GM12872 (cell line): ENCODE data around the gene MAN1B1.

ENCODE experiments used
- TF ChIP-seq, protein P1 (sequence below): IDR thresholded peaks from 3 replicates; pipeline ENCODE4 v1.5.1; 2011; ENCODE audit warnings: low read depth, mild to moderate bottlenecking, low read length, moderate library complexity; ENCODE audit not compliant: insufficient read depth

MAN1B1 gene

DNA sequence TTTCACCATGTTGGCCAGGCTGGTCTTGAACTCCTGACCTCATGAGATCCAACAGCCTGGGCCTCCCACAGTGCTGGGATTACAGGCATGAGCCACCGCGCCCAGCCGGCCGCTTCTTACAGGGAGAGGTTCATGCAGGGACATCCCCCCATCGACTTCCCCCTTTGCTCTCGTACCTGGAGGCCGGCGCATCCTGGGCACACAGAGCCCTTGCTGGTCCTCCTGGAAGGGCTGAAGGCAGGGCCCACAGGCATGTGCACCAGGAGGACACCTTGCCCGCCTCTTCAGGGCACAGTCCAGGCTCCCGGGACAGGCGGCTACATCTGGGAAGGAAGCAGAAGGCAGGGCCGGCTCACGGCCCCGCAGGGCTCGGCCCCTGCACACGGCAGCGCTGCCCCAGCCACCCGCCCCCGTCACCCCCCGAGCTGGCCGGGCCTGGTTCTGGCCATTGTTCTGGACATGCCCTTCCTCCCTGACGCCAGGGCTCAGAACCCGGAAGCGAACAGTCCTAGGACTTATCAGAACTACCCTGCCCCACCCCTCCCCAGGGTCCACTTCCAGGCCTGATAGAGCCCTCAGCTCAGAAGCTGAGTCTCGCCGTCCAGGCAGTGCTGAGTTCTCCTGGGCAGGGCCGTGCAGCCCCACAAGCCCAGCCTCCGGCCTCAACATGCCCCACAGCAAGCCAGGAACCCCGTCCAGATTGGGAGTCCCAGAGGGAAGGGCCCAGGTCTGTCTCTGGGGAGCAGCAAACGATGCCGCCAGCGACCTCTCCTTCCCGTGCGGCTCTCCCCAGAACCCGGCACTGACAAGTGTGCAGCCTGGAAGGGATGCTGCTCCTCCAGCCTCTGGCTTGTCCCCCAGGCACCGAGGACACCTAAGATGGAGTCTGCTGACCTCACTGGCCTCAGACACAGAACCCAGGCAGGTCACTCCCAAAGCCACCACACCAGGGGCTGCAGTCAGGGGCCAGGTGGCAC, 43.7 kb upstream of the MAN1B1 start:
- TF ChIP-seq, protein P1, sequence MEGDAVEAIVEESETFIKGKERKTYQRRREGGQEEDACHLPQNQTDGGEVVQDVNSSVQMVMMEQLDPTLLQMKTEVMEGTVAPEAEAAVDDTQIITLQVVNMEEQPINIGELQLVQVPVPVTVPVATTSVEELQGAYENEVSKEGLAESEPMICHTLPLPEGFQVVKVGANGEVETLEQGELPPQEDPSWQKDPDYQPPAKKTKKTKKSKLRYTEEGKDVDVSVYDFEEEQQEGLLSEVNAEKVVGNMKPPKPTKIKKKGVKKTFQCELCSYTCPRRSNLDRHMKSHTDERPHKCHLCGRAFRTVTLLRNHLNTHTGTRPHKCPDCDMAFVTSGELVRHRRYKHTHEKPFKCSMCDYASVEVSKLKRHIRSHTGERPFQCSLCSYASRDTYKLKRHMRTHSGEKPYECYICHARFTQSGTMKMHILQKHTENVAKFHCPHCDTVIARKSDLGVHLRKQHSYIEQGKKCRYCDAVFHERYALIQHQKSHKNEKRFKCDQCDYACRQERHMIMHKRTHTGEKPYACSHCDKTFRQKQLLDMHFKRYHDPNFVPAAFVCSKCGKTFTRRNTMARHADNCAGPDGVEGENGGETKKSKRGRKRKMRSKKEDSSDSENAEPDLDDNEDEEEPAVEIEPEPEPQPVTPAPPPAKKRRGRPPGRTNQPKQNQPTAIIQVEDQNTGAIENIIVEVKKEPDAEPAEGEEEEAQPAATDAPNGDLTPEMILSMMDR: no peak

DNA sequence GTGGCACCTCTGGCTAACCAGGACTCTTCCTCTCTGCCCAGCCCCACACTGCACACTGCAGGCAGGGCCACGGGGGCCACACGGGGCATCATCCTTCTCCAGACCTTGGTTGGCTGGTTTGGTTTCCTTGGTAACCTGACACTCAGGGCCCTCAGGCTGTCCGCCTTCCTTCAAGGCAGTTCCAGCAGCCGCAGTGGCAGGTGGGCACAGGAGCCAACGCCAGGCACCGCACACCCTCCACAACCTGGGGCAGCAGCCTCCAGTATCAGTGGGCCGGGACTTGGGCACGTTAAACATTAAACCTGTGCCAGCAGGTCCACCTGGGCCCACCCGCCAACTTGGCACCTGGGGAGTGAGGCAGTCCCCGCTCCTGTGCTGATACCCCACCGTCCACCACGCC, 42.7 kb upstream of the MAN1B1 start:
- TF ChIP-seq, protein P1: no peak

DNA sequence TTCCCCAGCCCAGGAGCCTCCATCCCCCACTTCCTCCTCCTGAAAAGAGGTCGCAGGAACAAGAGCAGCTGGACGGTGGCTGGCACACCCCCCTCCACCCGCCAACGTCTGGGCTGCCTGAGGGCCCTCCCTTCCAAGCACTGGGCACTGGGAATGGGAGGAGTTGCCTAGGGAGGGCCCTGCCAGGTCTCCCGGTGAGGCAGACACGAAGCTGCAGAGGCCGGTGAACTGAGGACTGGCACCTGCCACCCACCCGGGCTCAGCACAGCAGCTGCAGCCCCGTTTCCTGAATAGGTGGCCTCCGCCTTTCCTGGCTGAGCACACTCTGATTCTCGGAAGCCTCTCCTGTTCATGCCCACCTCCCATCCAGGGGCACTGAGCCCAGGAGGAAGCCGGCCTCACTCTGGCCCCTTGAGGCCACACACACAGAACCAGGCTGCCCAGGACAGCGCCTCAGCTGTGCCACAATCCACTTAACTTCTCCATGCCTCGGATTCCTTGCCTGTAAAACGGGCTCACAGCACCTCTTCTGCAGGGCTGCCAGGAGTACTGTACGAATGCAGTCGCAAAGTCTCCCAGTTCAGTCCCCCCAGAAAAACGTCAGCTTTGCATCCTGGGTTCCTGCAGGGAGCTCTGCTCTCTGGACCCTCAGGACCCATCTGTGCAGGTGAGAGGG, 42.1 kb upstream of the MAN1B1 start:
- TF ChIP-seq, protein P1: no peak

DNA sequence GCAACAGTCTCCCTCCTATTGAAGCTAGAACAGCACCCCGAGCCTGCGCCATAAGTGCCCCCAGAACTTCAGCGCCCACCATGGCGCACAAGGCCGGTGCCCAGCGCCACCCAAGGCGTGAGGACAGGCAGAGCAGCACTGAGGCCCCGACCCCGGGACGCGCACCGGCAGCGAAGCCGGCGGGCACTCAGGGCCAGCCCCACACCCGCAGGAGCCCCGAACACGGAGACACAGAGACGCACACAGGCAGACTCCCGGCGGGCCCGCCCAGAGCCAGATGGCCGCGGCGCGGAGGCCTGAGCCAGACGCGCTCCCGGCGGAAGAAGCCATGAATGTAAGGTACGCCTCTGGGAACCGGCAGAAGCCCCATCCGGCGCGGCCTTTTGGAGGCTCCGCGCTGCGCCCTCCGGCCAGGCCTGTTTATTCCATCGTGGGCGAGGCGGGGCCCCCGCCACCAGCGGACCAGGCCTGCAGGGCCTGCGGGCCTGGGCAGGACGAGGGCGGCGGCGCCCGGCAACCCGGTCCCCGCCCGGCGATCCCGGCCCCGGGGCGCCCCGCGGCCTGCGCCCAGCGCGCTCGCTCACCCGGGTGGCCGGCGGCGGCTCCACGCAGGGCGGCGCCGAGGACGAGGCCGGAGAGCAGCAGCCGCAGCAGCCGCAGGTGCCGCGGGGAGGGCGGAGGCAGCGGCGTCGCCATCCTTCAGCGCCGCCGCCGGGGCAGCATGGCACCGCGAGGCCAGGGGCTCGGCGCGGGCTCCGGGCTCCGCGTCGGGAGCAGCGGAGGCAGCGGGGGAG, 41.3 kb upstream of the MAN1B1 start:
- TF ChIP-seq, protein P1: no peak

DNA sequence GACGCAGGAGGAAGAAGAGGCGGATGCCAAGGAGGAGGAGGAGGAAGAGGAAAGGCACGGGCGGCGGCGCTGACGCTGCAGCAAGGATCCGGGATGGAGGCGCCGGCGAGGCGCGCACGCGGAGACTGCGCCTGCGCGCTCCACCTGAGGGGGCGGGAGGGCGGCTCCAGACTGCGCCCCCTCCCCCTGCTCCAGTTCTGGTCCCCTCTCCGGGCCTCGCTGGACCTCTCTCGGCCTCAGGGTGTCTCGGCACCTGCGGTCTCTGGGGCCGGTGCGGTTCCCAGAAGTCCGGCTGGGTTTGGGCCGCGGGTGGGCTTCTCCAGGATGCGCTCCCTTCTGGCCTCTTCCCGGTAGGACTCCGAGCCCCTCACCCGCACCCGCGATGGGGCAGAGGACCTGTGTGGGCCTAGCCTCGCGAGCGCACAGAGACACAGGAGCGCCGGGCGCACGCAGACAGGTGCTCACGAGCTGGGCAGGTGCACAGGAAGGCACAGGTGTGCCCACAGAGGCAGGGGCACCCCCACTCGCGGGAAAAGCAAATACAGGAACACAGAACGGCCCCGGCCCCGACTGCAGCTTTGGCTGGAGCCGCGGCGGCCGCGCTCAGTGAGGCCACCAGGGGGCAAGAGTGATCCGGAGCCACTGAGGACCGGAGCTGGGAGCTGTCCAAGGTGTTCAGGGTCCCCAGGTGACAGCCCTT, 40.5 kb upstream of the MAN1B1 start, which contains the start of gene NPDC1:
Gene NPDC1 (minus strand): TSS at position 90 of the 700 bp plus-strand sequence. CDS start 188 bp downstream, outside the sequence.
- TF ChIP-seq, protein P1: peak; percentile 94

DNA sequence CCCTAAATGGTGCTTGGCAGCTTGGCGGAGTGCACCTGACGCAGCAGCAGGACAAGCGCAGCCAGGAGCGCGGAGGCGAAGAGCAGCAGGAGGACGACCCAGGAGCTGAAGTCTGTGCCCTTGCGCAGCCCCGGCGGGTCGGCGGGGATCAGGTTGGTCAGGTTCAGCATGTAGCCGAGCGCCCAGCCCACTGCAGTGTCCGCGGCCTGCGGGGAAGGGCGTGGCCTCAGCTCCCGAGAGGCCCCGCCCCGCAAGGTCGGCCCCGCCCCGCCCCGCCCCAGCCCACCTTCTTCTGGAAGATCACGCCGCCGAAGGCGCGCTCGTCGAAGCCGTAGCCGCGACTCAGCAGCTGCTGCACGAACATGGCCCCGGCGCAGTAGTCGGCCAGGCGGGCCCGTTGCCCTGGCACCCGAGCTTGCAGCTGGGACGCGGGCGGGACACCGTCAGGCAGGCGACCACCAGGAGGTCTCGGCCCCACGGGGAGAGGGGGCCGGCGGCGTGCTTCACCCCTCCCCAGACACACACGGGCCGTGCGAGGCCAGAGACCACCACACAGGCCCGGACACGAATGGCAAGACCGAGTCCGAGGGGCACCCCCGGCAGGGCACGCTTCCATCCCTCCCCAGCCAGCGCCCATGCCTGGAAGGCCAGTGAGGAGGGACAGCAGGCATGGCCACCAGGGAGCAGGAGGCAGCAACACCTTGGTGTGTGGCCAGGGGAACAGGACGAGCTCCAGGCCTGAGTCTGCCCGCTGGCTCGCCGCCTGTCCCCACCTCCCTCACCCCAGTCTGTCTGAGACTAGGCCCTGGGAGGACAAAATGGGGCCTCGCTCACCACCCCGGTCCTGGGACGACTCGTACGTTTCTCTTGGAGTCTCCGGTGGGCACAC, 37.9 kb upstream of the MAN1B1 start:
- TF ChIP-seq, protein P1: no peak
